HepG2 (cell line): ENCODE measurements around the gene TOR4A. TPM values are rescaled to one million over a fixed set of nuclear protein-coding genes. Genes with fewer than 3 reads are reported as not detected.

Experiments used
- ATF4 ChIP-seq, 2 experiments: fragments of 450-650 bp in 1 of 2; sonication (generic) in 1 of 2; formaldehyde crosslinking; IDR thresholded peaks; 2 replicates each; pipeline versions ENCODE4 v1.5.0 to v1.8.0; 2020 to 2022; ENCODE audit warnings: mild to moderate bottlenecking in 1 of 2, missing genetic modification reagents in 1 of 2
- ELF1 ChIP-seq: sonication (generic); formaldehyde crosslinking; IDR thresholded peaks from 2 replicates; pipeline ENCODE4 v1.4.0; 2020; ENCODE audit warnings: missing genetic modification reagents
- GABPB1 ChIP-seq: IDR thresholded peaks from 2 replicates; pipeline ENCODE4 v1.6.1; 2016; ENCODE audit warnings: mild to moderate bottlenecking, missing genetic modification reagents, moderate library complexity, missing compliant biosample characterization
- HOXD1 ChIP-seq: sonication (generic); formaldehyde crosslinking; IDR thresholded peaks from 2 replicates; pipeline ENCODE4 v1.5.0; 2020; ENCODE audit warnings: missing genetic modification reagents
- KAT7 ChIP-seq: IDR thresholded peaks from 2 replicates; pipeline ENCODE4 v1.6.1; 2018; ENCODE audit warnings: borderline replicate concordance, missing compliant biosample characterization
- MTA1 ChIP-seq: sonication (generic); formaldehyde crosslinking; IDR thresholded peaks from 2 replicates; pipeline ENCODE4 v1.4.0; 2020; ENCODE audit warnings: missing genetic modification reagents, mild to moderate bottlenecking, borderline replicate concordance
- PATZ1 ChIP-seq: sonication (generic); formaldehyde crosslinking; IDR thresholded peaks from 2 replicates; pipeline ENCODE4 v1.4.0; 2020; ENCODE audit warnings: missing genetic modification reagents
- SIN3A ChIP-seq: IDR thresholded peaks from 2 replicates; pipeline ENCODE4 v1.6.1; 2011; ENCODE audit warnings: low read depth, mild to moderate bottlenecking, control low read depth, low read length, borderline replicate concordance
- UBTF ChIP-seq: sonication (generic); formaldehyde crosslinking; IDR thresholded peaks from 2 replicates; pipeline ENCODE4 v1.4.0; 2020; ENCODE audit warnings: mild to moderate bottlenecking, missing genetic modification reagents
- ZNF333 ChIP-seq: sonication (generic); formaldehyde crosslinking; IDR thresholded peaks from 2 replicates; pipeline ENCODE4 v1.4.0; 2020; ENCODE audit warnings: mild to moderate bottlenecking, missing genetic modification reagents, borderline replicate concordance
- ZNF607 ChIP-seq: sonication (generic); formaldehyde crosslinking; IDR thresholded peaks from 2 replicates; pipeline ENCODE4 v1.5.1; 2020; ENCODE audit warnings: missing genetic modification reagents, mild to moderate bottlenecking, borderline replicate concordance
- polyA plus RNA-seq, 8 experiments: library from polyadenylated mRNA; depleted of rRNA in 3 of 8; stranded (reverse) in 7 of 8; unstranded in 1 of 8; fragments of >200 nt; fragmentation: Illumina TruSeq in 4 of 8; extraction: Trizol in 4 of 8; gene quantifications; 2 replicates each; pipeline versions ENCODE4 v1.2.1 to v1.2.3, GENCODE V29; 2011 to 2016; ENCODE audit warnings: low read depth in 4 of 8, missing spikeins in 1 of 8, mixed read lengths in 1 of 8; ENCODE audit not compliant: insufficient read depth in 1 of 8
- total RNA-seq, 5 experiments: library from RNA; depleted of rRNA; stranded (reverse); fragments of >200 nt; fragmentation: Illumina TruSeq; extraction: Trizol; gene quantifications; 2 replicates each; pipeline ENCODE4 v1.2.3, GENCODE V29; 2016; ENCODE audit warnings: low read depth in 1 of 5
- TF ChIP-seq, protein P1 (sequence below): sonication (generic); formaldehyde crosslinking; IDR thresholded peaks from 2 replicates; pipeline ENCODE4 v1.5.0; 2020; ENCODE audit warnings: mild to moderate bottlenecking, missing genetic modification reagents, borderline replicate concordance

TOR4A gene
- total and polyA plus RNA-seq, 2 of the 13 experiments (the other 11 are each of a cell fraction or from before 2014, with no cell fraction given) = 11.1 to 14.2 TPM

DNA sequence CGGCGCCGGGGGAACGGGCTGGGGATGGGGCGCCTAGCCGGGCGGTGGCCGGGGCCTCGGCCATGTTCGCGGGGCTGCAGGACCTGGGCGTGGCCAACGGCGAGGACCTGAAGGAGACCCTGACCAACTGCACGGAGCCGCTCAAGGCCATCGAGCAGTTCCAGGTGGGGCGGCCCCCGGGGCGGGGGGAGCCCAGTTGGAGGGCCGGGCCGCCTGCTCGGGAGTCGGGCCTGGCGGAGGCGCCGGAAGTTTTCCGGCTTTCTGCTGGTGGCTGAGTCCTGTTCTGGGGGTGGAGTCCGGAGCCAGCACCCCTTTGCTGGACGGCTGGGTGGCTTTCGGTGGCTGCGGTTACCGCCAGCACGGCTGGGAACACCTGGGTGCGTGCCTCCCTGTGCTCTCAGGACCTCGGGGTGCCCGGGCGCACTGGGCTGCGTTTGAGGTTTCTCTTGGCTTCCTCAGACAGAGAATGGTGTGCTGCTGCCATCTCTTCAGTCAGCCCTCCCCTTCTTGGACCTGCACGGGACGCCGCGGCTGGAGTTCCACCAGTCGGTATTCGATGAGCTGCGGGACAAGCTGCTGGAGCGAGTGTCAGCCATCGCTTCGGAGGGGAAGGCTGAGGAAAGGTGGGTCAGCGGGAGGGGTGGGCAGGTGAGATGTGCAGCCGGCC is 21.9 kb upstream of the TOR4A start (continued):
- TF ChIP-seq UBTF (CRISPR knock-in tag) = peak; percentile 74; the same call in 1 of the 2 replicates
- 0 out of 4 replicates have a peak, but pooled peaks of 1 of the 2 experiments have one; percentile 1 for TF ChIP-seq ATF4 (CRISPR knock-in tag; IDR thresholded peaks at IDR 0.05)
- peak; percentile 78; the same call in 1 of the 2 replicates for TF ChIP-seq PATZ1 (CRISPR knock-in tag)
- TF ChIP-seq ELF1 (CRISPR knock-in tag) = peak; percentile 24; the same call in 1 of the 2 replicates
- TF ChIP-seq ZNF333 (CRISPR knock-in tag) = 0 out of 2 replicates have a peak, but pooled peaks have one; percentile 13
- 0 out of 2 replicates have a peak, but pooled peaks have one; percentile 17 for TF ChIP-seq KAT7 (CRISPR knock-in tag)
- TF ChIP-seq HOXD1 = no peak
- TF ChIP-seq, protein P1, sequence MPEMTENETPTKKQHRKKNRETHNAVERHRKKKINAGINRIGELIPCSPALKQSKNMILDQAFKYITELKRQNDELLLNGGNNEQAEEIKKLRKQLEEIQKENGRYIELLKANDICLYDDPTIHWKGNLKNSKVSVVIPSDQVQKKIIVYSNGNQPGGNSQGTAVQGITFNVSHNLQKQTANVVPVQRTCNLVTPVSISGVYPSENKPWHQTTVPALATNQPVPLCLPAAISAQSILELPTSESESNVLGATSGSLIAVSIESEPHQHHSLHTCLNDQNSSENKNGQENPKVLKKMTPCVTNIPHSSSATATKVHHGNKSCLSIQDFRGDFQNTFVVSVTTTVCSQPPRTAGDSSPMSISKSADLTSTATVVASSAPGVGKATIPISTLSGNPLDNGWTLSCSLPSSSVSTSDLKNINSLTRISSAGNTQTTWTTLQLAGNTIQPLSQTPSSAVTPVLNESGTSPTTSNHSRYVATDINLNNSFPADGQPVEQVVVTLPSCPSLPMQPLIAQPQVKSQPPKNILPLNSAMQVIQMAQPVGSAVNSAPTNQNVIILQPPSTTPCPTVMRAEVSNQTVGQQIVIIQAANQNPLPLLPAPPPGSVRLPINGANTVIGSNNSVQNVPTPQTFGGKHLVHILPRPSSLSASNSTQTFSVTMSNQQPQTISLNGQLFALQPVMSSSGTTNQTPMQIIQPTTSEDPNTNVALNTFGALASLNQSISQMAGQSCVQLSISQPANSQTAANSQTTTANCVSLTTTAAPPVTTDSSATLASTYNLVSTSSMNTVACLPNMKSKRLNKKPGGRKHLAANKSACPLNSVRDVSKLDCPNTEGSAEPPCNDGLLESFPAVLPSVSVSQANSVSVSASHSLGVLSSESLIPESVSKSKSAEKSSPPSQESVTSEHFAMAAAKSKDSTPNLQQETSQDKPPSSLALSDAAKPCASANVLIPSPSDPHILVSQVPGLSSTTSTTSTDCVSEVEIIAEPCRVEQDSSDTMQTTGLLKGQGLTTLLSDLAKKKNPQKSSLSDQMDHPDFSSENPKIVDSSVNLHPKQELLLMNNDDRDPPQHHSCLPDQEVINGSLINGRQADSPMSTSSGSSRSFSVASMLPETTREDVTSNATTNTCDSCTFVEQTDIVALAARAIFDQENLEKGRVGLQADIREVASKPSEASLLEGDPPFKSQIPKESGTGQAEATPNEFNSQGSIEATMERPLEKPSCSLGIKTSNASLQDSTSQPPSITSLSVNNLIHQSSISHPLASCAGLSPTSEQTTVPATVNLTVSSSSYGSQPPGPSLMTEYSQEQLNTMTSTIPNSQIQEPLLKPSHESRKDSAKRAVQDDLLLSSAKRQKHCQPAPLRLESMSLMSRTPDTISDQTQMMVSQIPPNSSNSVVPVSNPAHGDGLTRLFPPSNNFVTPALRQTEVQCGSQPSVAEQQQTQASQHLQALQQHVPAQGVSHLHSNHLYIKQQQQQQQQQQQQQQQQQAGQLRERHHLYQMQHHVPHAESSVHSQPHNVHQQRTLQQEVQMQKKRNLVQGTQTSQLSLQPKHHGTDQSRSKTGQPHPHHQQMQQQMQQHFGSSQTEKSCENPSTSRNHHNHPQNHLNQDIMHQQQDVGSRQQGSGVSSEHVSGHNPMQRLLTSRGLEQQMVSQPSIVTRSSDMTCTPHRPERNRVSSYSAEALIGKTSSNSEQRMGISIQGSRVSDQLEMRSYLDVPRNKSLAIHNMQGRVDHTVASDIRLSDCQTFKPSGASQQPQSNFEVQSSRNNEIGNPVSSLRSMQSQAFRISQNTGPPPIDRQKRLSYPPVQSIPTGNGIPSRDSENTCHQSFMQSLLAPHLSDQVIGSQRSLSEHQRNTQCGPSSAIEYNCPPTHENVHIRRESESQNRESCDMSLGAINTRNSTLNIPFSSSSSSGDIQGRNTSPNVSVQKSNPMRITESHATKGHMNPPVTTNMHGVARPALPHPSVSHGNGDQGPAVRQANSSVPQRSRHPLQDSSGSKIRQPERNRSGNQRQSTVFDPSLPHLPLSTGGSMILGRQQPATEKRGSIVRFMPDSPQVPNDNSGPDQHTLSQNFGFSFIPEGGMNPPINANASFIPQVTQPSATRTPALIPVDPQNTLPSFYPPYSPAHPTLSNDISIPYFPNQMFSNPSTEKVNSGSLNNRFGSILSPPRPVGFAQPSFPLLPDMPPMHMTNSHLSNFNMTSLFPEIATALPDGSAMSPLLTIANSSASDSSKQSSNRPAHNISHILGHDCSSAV (CRISPR knock-in tag) = no peak
- TF ChIP-seq SIN3A = 0 out of 2 replicates have a peak, but pooled peaks have one; percentile 53
- 0 out of 2 replicates have a peak, but pooled peaks have one; percentile 17 for TF ChIP-seq MTA1 (CRISPR knock-in tag)
- peak; percentile 64; the same call in 1 of the 2 replicates for TF ChIP-seq GABPB1 (CRISPR knock-in tag)
- 0 out of 2 replicates have a peak, but pooled peaks have one; percentile 24 for TF ChIP-seq ZNF607
